HTR-8/SVneo (cell line): ENCODE data around the gene IRX4.

Experiments
- DNase-seq: peaks from one replicate; pipeline ENCODE4 v3.0.0; 2011; ENCODE audit warnings: low spot score, mixed read lengths; ENCODE audit not compliant: insufficient read length
- FAIRE-seq: peaks from 2 replicates; lab custom pipeline; 2011; peaks lifted over from hg19 to GRCh38; lab: Jason Lieb, UNC

The IRX4 gene

DNA sequence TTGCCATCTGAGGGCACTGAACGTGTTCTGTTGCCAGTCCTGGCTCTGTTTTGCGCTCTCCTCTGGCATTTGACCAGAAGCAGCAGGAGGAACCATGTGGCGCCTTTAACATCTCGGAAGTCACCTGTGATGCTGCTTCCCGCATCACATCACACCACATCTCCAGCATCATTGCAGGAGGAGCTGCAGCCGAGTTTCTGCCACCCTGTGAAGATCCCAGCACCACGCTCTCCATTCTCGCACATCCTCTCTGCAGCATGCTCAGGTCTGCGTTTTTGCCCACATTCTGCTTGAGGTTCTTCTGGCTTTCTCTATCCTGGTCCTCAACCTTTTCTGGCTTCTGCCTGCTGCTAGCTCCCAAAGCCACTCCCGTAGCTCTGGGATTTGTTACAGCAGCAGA, 11.0 kb upstream of the IRX4 start:
- DNase-seq = no peak
- FAIRE-seq = no peak

GRCh38 chr5:1892685-1893445, 10.1 kb upstream of the IRX4 start:
- no peak for FAIRE-seq
- DNase-seq = no peak

DNA sequence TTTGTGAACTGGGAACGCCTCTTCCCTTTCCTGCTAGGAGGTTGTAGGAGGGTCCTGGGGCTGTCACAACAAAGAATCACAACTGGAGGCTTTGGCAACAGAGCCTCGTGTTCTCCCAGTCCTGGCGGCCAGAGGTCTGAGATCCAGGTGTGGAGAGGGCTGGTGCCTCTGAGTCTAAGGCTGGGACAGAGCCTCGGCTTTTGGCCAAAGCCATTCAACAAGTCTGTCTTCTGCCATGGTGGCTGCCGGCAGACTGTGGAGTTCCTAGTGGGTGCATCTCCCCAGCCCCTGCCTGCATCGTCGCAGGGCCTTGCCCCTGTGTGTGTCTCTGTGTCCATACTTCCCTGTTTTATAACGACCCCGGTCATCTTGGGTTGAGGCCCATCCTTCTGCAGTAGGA, 9.5 kb upstream of the IRX4 start:
- DNase-seq (no peak), FAIRE-seq (no peak)

GRCh38 chr5:1891391-1891790, 8.7 kb upstream of the IRX4 start:
- FAIRE-seq (no peak), DNase-seq (no peak)

DNA sequence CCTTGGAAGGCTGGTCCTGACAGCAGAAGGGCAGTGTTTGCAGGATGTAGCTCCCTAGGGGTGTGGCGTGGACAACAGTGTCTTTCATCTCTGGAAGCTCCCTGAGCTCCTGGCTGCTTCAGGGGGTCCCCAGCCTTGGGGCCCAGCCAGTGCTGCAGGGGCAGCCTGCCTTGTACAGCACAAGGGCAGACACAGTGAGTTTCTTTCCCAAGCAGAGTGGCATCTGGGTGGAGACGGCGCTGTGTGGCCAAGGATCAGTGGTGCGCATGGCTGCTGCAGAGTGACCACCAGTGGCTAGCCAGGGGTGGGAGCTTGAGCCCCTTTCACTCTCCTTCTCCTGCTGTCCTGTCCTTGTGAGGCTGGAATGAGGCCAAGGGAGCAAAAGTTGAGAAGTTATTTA, 7.6 kb upstream of the IRX4 start:
- no peak for DNase-seq
- no peak for FAIRE-seq

GRCh38 chr5:1889321-1890065, 6.8 kb upstream of the IRX4 start:
- FAIRE-seq = no peak

GRCh38 chr5:1888541-1889251, 6.0 kb upstream of the IRX4 start:
- FAIRE-seq (no peak), DNase-seq (no peak)

More at GRCh38 chr5:1889321-1890065, 6.8 kb upstream of the IRX4 start:
- DNase-seq = no peak

DNA sequence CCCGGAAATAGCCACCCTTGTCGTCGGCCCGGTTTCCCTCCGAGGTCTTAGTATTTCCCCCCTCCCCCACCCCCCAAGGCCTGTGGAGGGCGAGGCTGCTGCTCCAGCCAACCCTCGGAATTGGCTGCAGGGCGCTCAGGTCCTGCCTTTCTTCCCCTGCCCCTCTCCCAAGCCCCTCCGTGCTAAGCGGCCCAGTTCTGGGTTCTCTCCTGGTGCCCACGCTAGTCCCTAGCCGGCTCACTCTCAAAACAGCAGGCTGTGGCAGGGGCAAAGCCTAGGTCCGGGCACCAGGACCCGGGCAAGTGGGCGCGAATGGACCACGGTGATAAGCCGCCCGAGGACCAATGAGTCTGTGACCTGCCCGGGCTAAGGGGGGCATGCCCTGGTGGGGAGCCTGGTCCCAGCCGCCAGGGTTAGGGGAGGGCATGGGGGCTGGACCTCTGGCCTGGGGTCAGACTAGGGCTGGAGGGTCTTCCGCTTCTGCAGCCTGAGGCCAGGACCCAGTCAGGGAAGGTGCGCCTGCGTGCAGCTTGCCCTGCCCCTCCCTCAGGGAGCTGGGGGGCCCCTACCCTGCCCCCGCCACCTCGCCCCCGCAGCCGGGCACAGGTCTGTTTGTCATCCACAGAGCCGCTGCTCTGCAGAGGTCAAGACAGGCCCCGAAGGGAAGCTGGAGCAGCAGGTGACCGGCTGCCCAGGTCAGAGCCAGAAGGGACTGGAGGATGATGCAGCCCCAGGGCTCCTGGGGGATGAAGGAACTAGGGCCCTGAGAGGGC, 5.0 kb upstream of the IRX4 start:
- no peak for DNase-seq
- no peak for FAIRE-seq

GRCh38 chr5:1886846-1887587, 4.3 kb upstream of the IRX4 start:
- no peak for FAIRE-seq
- no peak for DNase-seq

DNA sequence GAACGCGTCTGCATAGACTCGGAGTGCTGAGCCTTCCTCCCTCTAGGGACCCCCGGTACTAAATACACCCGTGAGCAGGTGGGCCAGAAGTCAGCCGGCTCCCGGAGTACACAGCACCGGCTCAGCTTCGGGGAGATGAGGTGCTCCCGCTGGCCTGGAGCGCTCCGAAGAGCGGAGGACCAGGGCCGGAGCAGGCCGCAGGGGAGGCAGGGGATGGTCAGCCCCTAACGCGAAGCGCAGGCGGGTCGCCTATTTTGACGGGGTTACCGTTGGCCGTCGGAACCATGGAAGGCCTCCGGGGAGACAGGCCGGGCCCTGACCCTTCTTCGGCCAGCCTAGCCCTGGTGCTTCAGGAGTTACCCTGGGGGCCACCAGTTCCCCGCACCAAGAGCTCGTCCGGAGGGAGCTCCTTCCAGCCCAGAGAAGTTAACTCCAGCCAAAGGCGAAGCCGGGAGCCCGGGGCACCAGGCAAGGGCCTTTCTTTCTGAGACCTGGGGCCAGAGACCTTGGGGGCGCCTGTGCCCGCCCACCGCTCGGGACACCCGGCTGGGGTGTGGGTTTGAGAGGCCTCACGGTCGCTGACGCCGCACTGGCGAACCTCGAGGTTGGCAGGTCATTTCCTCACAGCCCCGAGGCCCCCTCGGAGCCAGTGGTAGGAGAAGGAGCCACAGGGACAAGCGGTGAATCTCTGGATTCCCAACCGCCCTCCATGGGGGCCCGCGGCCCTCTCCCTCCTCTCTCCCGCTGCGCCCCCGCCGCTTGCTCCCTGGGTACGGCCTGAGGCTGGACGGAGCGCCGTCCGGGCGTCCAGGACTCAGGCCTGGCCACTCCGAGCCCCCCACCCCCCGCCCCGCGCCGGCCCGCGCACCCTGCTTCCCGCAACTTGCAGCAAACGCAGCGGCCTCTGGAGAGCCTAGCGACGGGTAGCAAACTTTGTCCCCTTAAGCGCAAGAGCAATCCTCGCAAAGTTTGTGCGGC, 3.4 kb upstream of the IRX4 start:
- FAIRE-seq (no peak), DNase-seq (no peak)

DNA sequence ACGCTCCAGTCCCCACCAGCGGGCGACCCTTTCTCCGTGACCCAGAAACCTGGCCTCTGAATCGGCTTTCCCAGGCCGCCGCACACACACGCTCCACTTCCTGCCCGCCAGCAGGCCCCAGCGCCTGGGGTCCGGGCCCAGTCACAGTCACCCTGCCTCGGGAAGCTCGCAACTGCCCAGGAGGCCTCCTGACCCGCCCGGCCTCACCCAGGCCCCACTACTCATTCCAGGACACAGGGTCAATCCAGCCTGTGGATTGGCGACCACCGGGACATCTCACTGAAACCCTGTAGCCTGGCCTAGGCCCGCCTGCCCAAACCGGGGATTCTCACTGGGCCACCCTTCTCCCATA, 2.7 kb upstream of the IRX4 start:
- FAIRE-seq (no peak), DNase-seq (no peak)

GRCh38 chr5:1884678-1885403, 2.1 kb upstream of the IRX4 start:
- DNase-seq (no peak), FAIRE-seq (no peak)

DNA sequence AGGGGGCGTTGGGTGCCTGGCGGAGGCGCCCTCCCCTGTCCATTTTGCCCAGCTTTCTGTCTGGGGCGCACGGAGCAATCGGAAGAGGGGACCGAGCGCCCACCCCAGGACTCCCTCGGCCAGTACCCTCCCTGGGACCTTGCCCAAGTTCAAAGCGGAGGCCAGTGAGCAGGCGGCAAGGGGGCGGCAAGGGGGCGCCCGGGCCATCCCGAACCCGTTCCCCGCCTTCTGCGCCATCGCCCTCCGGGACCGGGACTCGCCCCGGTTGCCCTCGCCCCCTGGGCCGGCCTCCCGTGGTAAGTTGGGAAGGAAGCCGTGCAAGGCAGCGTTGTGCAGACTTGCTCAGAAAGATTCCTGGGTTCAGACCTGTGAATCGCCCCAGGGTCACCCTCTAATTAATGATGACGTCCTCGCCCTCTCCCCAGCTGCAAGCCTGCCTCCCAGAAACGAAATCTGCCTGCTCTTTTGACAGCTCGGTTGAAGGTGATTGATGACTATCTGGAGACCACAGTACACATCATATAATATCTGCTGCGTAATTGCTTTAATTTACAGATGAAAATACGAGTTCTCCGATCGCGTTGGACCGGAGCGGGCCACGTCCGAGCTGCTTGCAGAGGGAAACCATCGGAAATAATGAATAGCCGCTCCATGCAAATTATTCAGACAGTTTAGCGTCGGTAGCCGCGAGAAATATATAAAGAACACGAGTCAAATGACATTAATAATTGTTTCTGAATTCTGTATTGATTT, 1.4 kb upstream of the IRX4 start:
- DNase-seq (no peak), FAIRE-seq (no peak)

DNA sequence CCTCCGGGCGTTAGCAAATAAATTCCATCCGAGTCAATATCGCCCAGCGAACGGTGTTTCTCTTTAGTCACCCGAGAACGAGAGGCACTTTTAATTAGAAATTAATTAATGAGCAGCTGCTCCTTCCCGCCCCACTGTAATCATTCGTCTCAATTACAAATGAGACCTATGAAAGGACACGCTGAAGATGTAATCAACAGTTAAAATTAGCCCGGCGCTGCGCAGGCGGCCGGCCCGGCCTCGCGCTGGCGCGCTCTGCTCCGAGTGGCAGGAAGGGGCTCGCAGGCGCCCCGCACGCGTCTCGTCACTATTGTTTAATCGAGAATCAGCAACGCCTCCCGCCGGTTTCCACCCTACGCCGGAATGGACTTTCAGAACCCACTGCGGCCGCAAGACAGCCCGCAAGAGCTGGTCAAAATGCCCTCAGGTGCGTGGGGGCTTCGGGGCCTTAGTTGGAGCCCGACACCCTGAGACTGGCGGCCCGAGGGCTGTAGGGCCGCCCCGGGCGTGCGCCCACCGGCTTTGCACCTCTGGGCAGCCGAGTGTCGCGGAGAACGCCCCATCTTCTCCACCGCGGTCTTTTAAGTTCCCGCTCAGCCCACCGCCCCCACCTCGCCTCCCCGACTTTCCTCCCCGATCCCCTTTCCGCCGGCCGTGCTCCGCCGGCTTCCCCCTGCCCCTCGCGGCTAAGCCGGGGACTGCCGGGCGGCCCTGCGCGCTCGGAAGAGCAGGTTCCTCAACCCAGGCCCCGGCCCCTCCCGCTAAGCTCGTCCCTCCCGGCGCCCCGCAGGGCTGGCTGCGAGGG, 597 bp upstream of the IRX4 start:
- DNase-seq (peak; percentile 45), FAIRE-seq (no peak)

- DNase-seq (no peak), FAIRE-seq (no peak)
Observed at GRCh38 chr5:1881731-1882336, 891 bp downstream of the IRX4 start.

DNA sequence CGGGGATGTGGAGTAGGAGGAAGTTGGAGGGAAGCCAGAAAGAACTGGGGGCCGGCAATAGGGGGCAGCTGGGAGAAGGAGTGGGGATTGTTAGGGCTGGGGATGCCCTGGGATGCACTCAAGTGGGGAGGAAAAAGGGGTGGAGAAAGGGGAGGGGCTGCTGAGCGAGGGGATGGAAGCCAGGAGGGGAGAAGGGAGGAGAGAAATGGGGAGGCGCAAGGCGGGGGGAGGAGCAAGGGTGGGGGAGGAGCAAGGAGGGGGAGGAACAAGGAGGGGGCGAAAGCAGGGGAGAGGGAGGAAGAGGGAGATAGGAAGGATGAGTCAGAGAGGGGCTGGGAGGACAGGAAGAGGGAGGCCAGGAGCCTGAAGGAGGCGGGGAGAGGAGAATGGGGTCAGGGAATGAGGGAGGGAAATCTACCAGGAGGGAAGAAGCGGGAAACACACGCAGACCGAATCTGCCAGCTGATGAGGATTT, 1.6 kb downstream of the IRX4 start:
- DNase-seq (peak; percentile 51), FAIRE-seq (no peak)
